ENCODE results near the gene FAM76B. TPM values are rescaled to one million over a fixed set of nuclear protein-coding genes. Genes with fewer than 3 reads are reported as not detected.
"Not testable (repeated sequence)": the region's sequence is repeated elsewhere in the genome, so short reads cannot be mapped to it uniquely, and the experiment has no call there.

The FAM76B gene
- total RNA-seq, 2 experiments from 2014 or later = 45.0 to 45.9 TPM

DNA sequence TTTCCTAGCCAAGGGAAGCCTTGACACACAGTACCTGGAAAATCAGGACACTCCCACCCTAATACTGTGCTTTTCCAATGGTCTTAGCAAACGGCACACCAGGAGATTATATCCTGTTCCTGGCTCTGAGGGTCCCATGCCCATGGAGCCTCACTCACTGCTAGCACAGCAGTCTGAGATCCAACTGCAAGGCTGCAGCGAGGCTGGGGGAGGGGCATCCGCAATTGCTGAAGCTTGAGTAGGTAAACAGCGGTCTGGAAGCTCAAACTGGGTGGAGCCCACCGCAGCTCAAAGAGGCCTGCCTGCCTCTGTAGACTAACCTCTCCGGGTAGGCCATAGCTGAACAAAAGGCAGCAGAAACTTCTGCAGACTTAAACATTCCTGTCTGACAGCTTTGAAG is 16.9 kb upstream of the FAM76B start:
- POLR2A ChIA-PET; H3K27me3 Mint-ChIP-seq; intact Hi-C loops (cut with micrococcal nuclease); H3K4me3 Mint-ChIP-seq; DNase-seq; H3K27ac Mint-ChIP-seq; H3K4me1 Mint-ChIP-seq (ENCODE audit: low read depth): not testable (repeated sequence)
- Mint-ChIP-seq H3K36me3 (peaks cover 27% of the 10 kb centered on the region), H3K9me3 (peaks cover 10% of the 10 kb centered on the region)
- CTCF ChIA-PET = interaction anchor here (0.6 kb wide), 1 partner anchor 1182 kb away, joined by 3 read pairs; no protein-coding TSS in a partner anchor

DNA sequence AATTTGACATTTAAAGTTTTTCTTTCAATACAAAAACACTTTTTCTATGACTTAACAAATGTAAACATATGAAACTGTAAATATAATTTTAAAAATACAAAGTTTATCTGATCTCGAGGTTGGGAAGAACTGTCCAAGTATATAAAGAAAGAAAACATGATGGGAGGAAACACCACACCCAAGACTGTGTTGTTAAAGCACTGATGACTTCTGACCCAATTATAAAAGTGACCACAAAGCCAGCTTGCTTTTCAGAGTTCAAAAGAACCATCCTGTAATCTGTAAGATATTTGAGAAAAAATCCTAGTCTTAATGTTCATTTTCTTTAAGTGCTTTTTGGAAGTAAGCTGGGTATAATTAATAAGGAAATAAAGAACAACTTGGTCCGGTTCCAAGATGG is 16.3 kb upstream of the FAM76B start:
- no peak for DNase-seq
- ChIA-PET CTCF (no interaction called here), POLR2A (no interaction called here)
- Mint-ChIP-seq H3K27me3 (no peaks in the 10 kb centered on the region), H3K4me3 (no peak overlapping the region), H3K27ac (no peak overlapping the region), H3K36me3 (peaks cover 28% of the 10 kb centered on the region), H3K4me1 (ENCODE audit: low read depth) (peaks cover 2% of the 10 kb centered on the region), H3K9me3 (peaks cover 10% of the 10 kb centered on the region)
- intact Hi-C loops (cut with micrococcal nuclease) = no loop called here

DNA sequence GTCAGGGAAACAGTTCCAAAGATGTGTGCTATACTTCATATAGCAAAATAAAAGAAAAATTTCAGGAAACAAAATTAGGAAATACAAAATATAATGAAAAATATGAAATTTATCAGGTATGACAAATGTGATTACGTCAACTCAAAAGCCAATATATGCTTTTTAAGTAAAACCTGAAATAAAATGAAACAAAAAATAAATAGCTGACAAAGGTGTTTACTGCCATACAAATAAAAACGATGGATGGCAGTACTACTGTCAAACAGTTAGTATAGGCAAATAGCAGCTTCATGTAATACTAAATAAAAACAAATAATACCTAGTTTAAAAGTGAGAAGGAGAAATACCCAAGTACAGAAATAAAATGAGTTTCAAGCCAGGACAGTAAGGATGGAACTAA is 14.4 kb upstream of the FAM76B start:
- intact Hi-C loops (cut with micrococcal nuclease) = no loop called here
- POLR2A ChIA-PET = no interaction called here
- H3K27ac Mint-ChIP-seq = no peak overlapping the region
- H3K9me3 Mint-ChIP-seq = peaks cover 4% of the 10 kb centered on the region
- DNase-seq = no peak
- no peaks in the 10 kb centered on the region for H3K27me3 Mint-ChIP-seq
- no peak overlapping the region for H3K4me3 Mint-ChIP-seq
- CTCF ChIA-PET = no interaction called here
- H3K4me1 Mint-ChIP-seq (ENCODE audit: low read depth) = peaks cover 2% of the 10 kb centered on the region
- H3K36me3 Mint-ChIP-seq = peaks cover 41% of the 10 kb centered on the region

DNA sequence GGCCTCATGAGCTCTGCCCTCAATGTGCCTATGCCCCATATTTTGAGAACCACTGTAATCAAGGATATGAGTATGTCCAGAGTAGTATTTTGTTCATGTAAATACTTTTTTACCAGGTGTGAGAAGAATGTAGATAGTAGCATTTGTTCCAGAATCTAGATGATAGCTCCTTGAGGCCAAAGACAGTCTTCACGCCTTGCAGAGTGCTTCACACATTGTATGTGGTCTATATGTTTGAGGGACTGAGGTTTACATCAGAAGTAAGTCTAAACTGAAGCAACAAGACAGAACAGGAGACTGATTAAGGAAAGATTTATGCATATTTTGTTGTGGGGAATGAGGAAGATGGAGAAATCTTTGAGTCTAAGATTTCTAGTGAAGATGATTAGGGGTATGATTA is 13.2 kb upstream of the FAM76B start:
- POLR2A ChIA-PET = no interaction called here
- H3K4me1 Mint-ChIP-seq (ENCODE audit: low read depth) = peaks cover 2% of the 10 kb centered on the region
- H3K4me3 Mint-ChIP-seq = no peak overlapping the region
- H3K9me3 Mint-ChIP-seq = peaks cover 2% of the 10 kb centered on the region
- no peak for DNase-seq
- H3K27me3 Mint-ChIP-seq = no peaks in the 10 kb centered on the region
- CTCF ChIA-PET = interaction anchor here (1.5 to 1.6 kb wide), 2 partner anchors 12 to 33 kb away, joined by 3 to 6 read pairs; partner anchors contain the start of gene CEP57
- H3K36me3 Mint-ChIP-seq = peaks cover 38% of the 10 kb centered on the region
- H3K27ac Mint-ChIP-seq = no peak overlapping the region
- intact Hi-C loops (cut with micrococcal nuclease) = no loop called here

DNA sequence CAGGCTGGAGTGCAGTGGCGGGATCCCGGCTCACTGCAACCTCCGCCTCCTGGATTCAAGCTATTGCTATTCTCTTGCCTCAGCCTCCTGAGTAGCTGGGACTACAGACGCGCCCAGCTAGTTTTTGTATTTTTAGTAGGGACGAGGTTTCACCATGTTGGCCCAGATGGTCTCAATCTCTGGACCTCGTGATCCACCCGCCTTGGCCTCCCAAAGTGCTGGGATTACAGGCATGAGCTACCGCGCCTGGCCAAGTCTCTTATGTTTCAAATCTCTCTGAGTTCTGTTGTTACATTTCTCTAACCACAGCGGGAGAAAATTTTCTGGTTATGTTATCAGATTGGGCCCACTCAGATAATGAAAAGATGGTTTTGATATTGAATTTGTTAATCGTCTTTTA is 10.9 kb upstream of the FAM76B start:
- Mint-ChIP-seq H3K27me3 (no peaks in the 10 kb centered on the region), H3K9me3 (no peaks in the 10 kb centered on the region), H3K36me3 (peaks cover 35% of the 10 kb centered on the region), H3K27ac (no peak overlapping the region), H3K4me3 (no peak overlapping the region), H3K4me1 (ENCODE audit: low read depth) (peaks cover 7% of the 10 kb centered on the region)
- CTCF ChIA-PET = interaction anchor here (1.3 kb wide), 1 partner anchor 36 kb away, joined by 5 read pairs; no protein-coding TSS in a partner anchor
- intact Hi-C loops (cut with micrococcal nuclease) = no loop called here
- POLR2A ChIA-PET = no interaction called here
- DNase-seq = no peak

DNA sequence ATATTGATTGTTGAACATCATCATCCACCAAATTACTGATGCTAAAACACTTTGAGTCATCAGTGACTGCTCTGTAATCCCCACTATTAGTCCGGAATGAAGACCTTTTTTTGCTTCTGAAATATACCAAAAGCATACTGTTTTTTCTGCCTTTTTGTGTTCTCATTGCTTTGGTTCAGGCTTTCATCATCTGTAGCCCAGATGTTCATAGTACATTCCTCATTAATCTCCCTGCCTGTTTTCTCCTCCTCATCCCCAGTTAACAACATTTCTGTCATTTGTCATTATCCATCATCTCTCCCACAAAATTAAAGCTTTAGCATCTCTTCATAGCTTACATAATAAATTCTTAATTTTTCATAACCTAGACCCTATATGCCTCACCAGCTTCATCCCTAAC is 10.0 kb upstream of the FAM76B start:
- H3K27ac Mint-ChIP-seq = no peak overlapping the region
- no peaks in the 10 kb centered on the region for H3K9me3 Mint-ChIP-seq
- ChIA-PET POLR2A (no interaction called here), CTCF (interaction anchor here (0.7 to 1.3 kb wide), 2 partner anchors 37 to 594 kb away, joined by 3 to 5 read pairs; no protein-coding TSS in a partner anchor)
- peaks cover 33% of the 10 kb centered on the region for H3K36me3 Mint-ChIP-seq
- no peaks in the 10 kb centered on the region for H3K27me3 Mint-ChIP-seq
- no peak overlapping the region for H3K4me3 Mint-ChIP-seq
- intact Hi-C loops (cut with micrococcal nuclease) = no loop called here
- DNase-seq = no peak
- H3K4me1 Mint-ChIP-seq (ENCODE audit: low read depth) = peaks cover 14% of the 10 kb centered on the region

DNA sequence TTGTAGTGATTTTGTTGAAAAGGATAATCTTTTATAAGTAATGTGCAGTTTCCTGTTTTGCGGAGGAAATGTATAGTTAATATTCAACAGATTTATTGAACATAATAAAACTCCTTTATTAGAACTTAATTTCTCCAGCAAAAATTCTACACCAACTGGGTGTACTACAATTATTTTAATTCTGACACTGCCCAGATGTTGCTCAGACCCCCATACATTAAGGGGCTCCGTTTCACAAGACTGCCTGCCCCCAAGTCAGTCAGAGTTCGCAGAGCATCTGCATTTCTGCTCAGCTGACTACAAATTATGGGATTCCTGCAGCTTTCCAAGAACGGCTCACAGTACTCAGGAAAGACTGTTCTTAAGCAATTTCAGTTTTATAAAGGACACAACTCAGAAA is 6.9 kb upstream of the FAM76B start:
- Mint-ChIP-seq H3K27ac (no peak overlapping the region), H3K4me1 (ENCODE audit: low read depth) (peaks cover 37% of the 10 kb centered on the region), H3K36me3 (peaks cover 39% of the 10 kb centered on the region), H3K9me3 (no peaks in the 10 kb centered on the region), H3K27me3 (no peaks in the 10 kb centered on the region), H3K4me3 (no peak overlapping the region)
- CTCF ChIA-PET = interaction anchor here (4.3 kb wide), 1 partner anchor 40 kb away, joined by 14 read pairs; no protein-coding TSS in a partner anchor
- intact Hi-C loops (cut with micrococcal nuclease) = no loop called here
- POLR2A ChIA-PET = interaction anchor here (0.7 kb wide), 1 partner anchor 17 kb away, joined by 3 read pairs; no protein-coding TSS in a partner anchor
- no peak for DNase-seq

DNA sequence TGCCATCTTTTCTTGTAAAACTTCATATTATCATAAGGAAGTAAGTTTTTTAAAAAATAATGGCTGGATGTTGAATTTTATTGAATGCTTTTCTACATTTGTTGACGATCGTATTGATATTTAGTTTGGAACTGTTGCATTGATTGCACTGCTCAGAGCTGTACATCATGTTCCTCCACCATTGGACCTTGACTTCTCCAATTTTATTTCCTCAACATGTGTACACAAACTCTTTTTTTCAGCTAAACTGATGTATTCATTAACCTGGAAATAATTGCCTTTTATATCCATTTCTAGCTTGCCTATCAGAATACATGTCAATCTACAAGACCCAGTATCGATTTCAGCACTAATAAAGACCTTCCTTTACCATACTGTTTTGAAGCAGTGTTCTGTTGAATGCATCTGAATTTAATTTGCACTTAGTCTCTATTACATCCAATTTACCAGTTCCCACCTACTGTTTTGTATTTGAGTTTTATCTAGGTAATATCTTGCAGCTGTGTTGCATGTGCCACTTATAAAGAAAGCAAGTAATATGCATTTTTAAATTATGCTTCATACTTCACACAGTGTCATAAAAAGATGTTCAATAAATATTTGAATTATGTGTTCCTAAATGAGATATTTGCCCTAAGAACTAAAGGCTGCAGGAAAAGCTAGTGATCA is 6.2 kb upstream of the FAM76B start:
- Mint-ChIP-seq H3K36me3 (peaks cover 40% of the 10 kb centered on the region), H3K4me3 (no peak overlapping the region), H3K4me1 (ENCODE audit: low read depth) (peaks cover 39% of the 10 kb centered on the region), H3K27ac (no peak overlapping the region), H3K27me3 (no peaks in the 10 kb centered on the region), H3K9me3 (no peaks in the 10 kb centered on the region)
- POLR2A ChIA-PET = no interaction called here
- DNase-seq = no peak
- CTCF ChIA-PET = interaction anchor here (4.3 kb wide), 1 partner anchor 41 kb away, joined by 14 read pairs; no protein-coding TSS in a partner anchor
- intact Hi-C loops (cut with micrococcal nuclease) = no loop called here

DNA sequence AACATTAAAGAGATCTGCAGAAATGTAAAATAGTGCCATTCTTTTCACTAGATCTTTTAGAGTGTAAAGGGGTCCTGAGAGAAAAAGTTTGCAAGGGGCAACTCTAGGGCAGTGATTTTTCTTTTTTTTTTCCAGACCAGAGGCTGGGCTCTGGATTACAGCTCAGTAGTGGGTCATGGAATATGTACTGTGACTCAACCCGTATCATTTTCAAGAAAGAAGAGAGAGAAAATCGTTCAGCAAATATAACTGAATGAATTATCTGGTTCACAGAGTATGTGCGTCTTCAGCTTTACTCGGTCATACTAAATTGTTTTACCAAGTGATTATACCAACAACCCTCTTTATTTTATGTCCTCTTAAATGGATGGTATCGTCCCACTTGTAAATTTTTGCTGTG is 4.5 kb upstream of the FAM76B start:
- POLR2A ChIA-PET = no interaction called here
- H3K9me3 Mint-ChIP-seq = no peaks in the 10 kb centered on the region
- H3K27ac Mint-ChIP-seq = no peak overlapping the region
- CTCF ChIA-PET = no interaction called here
- H3K27me3 Mint-ChIP-seq = no peaks in the 10 kb centered on the region
- DNase-seq = no peak
- intact Hi-C loops (cut with micrococcal nuclease) = loop anchor here (5.0 kb wide), 4 partner anchors 128 to 1302 kb away; partner anchors contain the start of genes ANKRD49, MRE11 and MTMR2
- H3K36me3 Mint-ChIP-seq = peaks cover 35% of the 10 kb centered on the region
- H3K4me1 Mint-ChIP-seq (ENCODE audit: low read depth) = peaks cover 39% of the 10 kb centered on the region
- H3K4me3 Mint-ChIP-seq = no peak overlapping the region

DNA sequence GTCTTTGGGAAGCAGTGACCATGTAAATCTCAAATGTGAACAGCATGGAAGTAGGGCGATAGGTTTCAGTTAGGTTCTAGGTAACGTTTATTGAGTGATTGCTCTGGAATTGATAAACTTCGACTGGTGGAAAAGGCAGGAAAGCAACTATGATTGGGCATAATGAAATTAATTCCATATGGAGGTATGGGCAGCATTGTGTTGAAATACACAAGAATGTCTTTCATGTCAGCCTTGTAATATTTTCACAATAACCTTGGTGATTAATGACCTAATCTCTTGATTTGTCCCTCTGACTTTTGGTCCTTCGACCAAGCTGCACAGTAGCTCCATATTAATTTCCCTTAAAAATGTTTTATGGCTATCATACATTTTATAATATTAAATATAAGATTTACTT is 3.5 kb upstream of the FAM76B start:
- no peak overlapping the region for H3K4me3 Mint-ChIP-seq
- intact Hi-C loops (cut with micrococcal nuclease) = loop anchor here (5.0 kb wide), 4 partner anchors 129 to 1301 kb away; partner anchors contain the start of genes ANKRD49, MRE11 and MTMR2
- DNase-seq = no peak
- H3K36me3 Mint-ChIP-seq = peaks cover 39% of the 10 kb centered on the region
- H3K9me3 Mint-ChIP-seq = no peaks in the 10 kb centered on the region
- peaks cover 44% of the 10 kb centered on the region for H3K4me1 Mint-ChIP-seq (ENCODE audit: low read depth)
- ChIA-PET CTCF (interaction anchor here (0.7 to 3.0 kb wide), 3 partner anchors 550 to 641 kb away, joined by 3 to 9 read pairs (median 3); partner anchors contain the start of gene MAML2), POLR2A (no interaction called here)
- H3K27ac Mint-ChIP-seq = no peak overlapping the region
- no peaks in the 10 kb centered on the region for H3K27me3 Mint-ChIP-seq

DNA sequence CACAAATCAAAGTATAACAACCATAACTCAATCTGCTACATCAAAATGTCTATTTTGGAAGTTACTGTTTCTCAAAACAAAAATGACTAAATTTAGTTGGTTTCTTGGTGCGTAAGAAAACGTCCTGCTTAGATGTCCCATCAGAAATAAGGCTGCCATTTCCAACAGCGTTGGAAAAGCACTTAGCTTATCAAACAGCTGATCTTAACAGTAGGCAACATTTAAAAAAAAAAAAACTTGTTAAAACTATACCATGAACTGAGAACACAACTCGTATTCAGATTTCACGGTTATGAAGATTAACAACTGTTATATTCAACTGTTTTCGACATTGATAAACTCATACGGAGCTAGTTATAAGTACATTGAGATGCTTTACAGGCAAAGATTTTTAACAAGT is 3.1 kb upstream of the FAM76B start:
- H3K4me1 Mint-ChIP-seq (ENCODE audit: low read depth) = peaks cover 48% of the 10 kb centered on the region
- ChIA-PET CTCF (interaction anchor here (0.7 to 3.0 kb wide), 4 partner anchors 43 to 641 kb away, joined by 3 to 9 read pairs (median 4); partner anchors contain the start of gene MAML2), POLR2A (interaction anchor here (0.6 kb wide), 1 partner anchor 371 kb away, joined by 4 read pairs; no protein-coding TSS in a partner anchor)
- intact Hi-C loops (cut with micrococcal nuclease) = loop anchor here (5.0 kb wide), 4 partner anchors 130 to 1300 kb away; partner anchors contain the start of genes ANKRD49, MRE11 and MTMR2
- H3K4me3 Mint-ChIP-seq = no peak overlapping the region
- no peaks in the 10 kb centered on the region for H3K9me3 Mint-ChIP-seq
- H3K36me3 Mint-ChIP-seq = peaks cover 43% of the 10 kb centered on the region
- H3K27me3 Mint-ChIP-seq = no peaks in the 10 kb centered on the region
- H3K27ac Mint-ChIP-seq = no peak overlapping the region
- DNase-seq = no peak

DNA sequence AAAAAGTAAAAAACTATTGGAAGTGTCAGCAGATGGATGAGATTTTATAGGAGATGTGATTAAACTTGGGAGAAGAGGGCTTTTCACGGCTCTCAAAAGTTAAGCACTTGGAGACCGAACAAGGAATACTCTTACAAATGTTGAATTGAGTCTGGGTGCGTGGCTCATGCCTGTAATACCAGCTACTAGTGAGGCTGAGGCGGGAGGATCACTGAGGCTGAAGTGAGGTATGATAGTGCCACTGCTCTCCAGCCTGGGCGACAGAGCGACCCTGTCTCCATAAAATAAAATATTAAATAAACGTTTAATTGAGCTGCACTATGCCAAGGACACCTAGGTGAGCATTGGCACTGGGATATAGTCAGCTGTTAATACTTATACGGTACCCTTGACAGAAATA is 2.6 kb upstream of the FAM76B start:
- intact Hi-C loops (cut with micrococcal nuclease) = loop anchor here (5.0 kb wide), 4 partner anchors 130 to 1300 kb away; partner anchors contain the start of genes ANKRD49, MRE11 and MTMR2
- POLR2A ChIA-PET = interaction anchor here (0.6 kb wide), 1 partner anchor 371 kb away, joined by 4 read pairs; no protein-coding TSS in a partner anchor
- no peaks in the 10 kb centered on the region for H3K27me3 Mint-ChIP-seq
- CTCF ChIA-PET = interaction anchor here (0.7 to 3.0 kb wide), 7 partner anchors 43 to 673 kb away, joined by 3 to 9 read pairs (median 3); partner anchors contain the start of gene MAML2
- DNase-seq = no peak
- peaks cover 43% of the 10 kb centered on the region for H3K36me3 Mint-ChIP-seq
- no peak overlapping the region for H3K27ac Mint-ChIP-seq
- peaks cover 48% of the 10 kb centered on the region for H3K4me1 Mint-ChIP-seq (ENCODE audit: low read depth)
- no peaks in the 10 kb centered on the region for H3K9me3 Mint-ChIP-seq
- H3K4me3 Mint-ChIP-seq = peak overlapping the region; percentile 95

Data from activated CD4-positive, alpha-beta memory T cell treated with anti-CD3 and anti-CD28 coated beads for 36 hours (primary cell).